ENCODE data around the gene STPG4. TPM values are rescaled to one million over a fixed set of nuclear protein-coding genes. Genes with fewer than 3 reads are reported as not detected.

The STPG4 gene
- total RNA-seq, 1 experiment from 2014 or later = 10.6 TPM

GRCh38 chr2:47087051-47087450 is 68.1 kb downstream of the STPG4 start (continued):
- TF ChIP-seq ZFX (IDR thresholded peaks at IDR 0.05) = no peak
- TF ChIP-seq REST (IDR thresholded peaks at IDR 0.05; ENCODE audit: low read depth) = no peak

- TF ChIP-seq TCF7L2 (IDR thresholded peaks at IDR 0.05; ENCODE audit: borderline replicate concordance, extremely low read depth, insufficient read depth, insufficient read length) (no peak), ZBTB33 (IDR thresholded peaks at IDR 0.05; ENCODE audit: extremely low read depth, insufficient replicate concordance, low read length) (no peak), ZFX (IDR thresholded peaks at IDR 0.05) (no peak), SP1 (IDR thresholded peaks at IDR 0.05; ENCODE audit: low read depth) (no peak), ZNF274 (IDR thresholded peaks at IDR 0.05; ENCODE audit: low read depth, low read length) (no peak)
- H3K9me3 ChIP-seq (ENCODE audit: control insufficient read depth in 1 of 2, insufficient read depth in 1 of 2, low read depth in 1 of 2, low read length in 2 of 2) = no peaks in the 10 kb centered on the region
- H3K4me3 ChIP-seq (replicated peaks in 1 of 2; ENCODE audit: low read depth in 1 of 2, low read length in 2 of 2) = no peak overlapping the region
- no peak for ATAC-seq
- CTCF ChIA-PET = no interaction called here
- H3K4me1 ChIP-seq (ENCODE audit: control insufficient read depth in 1 of 2, insufficient read depth in 2 of 2, low read length in 2 of 2) = peaks cover 25 to 76% of the 10 kb centered on the region in 2 experiments
- H3K79me2 ChIP-seq (ENCODE audit: insufficient read depth, low read length) = peaks cover 92% of the 10 kb centered on the region
- peak overlapping the region; percentile 28 for H3K4me2 ChIP-seq (ENCODE audit: low read length)
- H3K9me2 ChIP-seq (ENCODE audit: insufficient read depth) = no peaks in the 10 kb centered on the region
- no peak for DNase-seq (ENCODE audit: low read depth, low spot score)
- H3K27ac ChIP-seq (ENCODE audit: low read depth, low read length) = no peak overlapping the region
- no peaks in the 10 kb centered on the region for H4K20me1 ChIP-seq (ENCODE audit: insufficient read depth)
- H3K36me3 ChIP-seq (ENCODE audit: control insufficient read depth in 1 of 2, insufficient read depth in 2 of 2, low read length in 2 of 2) = no peaks in the 10 kb centered on the region
- intact Hi-C loops (cut with micrococcal nuclease) = no loop called here
- H2AFZ ChIP-seq (ENCODE audit: low read depth, low read length, poor library complexity, severe bottlenecking) = no peak overlapping the region
- RAD21 ChIA-PET (ENCODE audit: low non-redundant PET in 1 of 2, low total read pairs in 2 of 2, uncharacterized antibody in 2 of 2, unreplicated experiment in 2 of 2) = no interaction called here
- no TSS peak for BruUV-seq (replicated peaks)
- H3K27me3 ChIP-seq (ENCODE audit: insufficient read depth, low read length) = no peaks in the 10 kb centered on the region
- no peak overlapping the region for H3K9ac ChIP-seq (ENCODE audit: low read length)
- POLR2A ChIA-PET = no interaction called here
Measured at GRCh38 chr2:47086571-47086970, 68.5 kb downstream of the STPG4 start.
